Ectodermal cell (in vitro differentiated cells): ENCODE measurements around the gene ROBO3.

Source experiments
- H3K27ac ChIP-seq: 2 replicates; pipeline ENCODE4 v1.7.0; 2013; ENCODE audit warnings: mild to moderate bottlenecking, low read depth, low read length; ENCODE audit not compliant: insufficient read depth, poor library complexity, severe bottlenecking
- H3K27me3 ChIP-seq: 2 replicates; pipeline ENCODE4 v1.7.0; 2013; ENCODE audit warnings: mild to moderate bottlenecking, low read length; ENCODE audit not compliant: insufficient read depth, control insufficient read depth, poor library complexity, severe bottlenecking
- H3K36me3 ChIP-seq: one replicate; pipeline ENCODE4 v1.7.0; 2013; ENCODE audit warnings: low read length; ENCODE audit not compliant: control insufficient read depth, insufficient read depth
- H3K4me1 ChIP-seq: one replicate; pipeline ENCODE4 v1.7.0; 2013; ENCODE audit warnings: low read length; ENCODE audit not compliant: control insufficient read depth, insufficient read depth
- H3K4me3 ChIP-seq: 2 replicates; pipeline ENCODE4 v1.7.0; 2013; ENCODE audit warnings: low read depth, low read length, control low read depth; ENCODE audit not compliant: insufficient read depth
- H3K9me3 ChIP-seq: 2 replicates; pipeline ENCODE4 v1.7.0; 2013; ENCODE audit warnings: mild to moderate bottlenecking, low read length, moderate library complexity; ENCODE audit not compliant: control insufficient read depth
- WGBS, 2 experiments: methylation state at CpG; one replicate each; pipeline ENCODE4 v1.1.7; 2013; ENCODE audit warnings: missing lambda C conversion rate in 2 of 2; 5-methylcytosine and 5-hydroxymethylcytosine counted together

Gene ROBO3

GRCh38 chr11:124890683-124891372, 25.6 kb downstream of the ROBO3 start:
- Histone ChIP-seq H3K36me3 (no peaks in the 10 kb centered on the region), H3K9me3 (no peaks in the 10 kb centered on the region), H3K4me3 (no peak overlapping the region), H3K27ac (no peak overlapping the region), H3K27me3 (no peaks in the 10 kb centered on the region), H3K4me1 (no peaks in the 10 kb centered on the region)
- WGBS, 2 experiments, result 87 to 89% methylated on average over 9 of the region's 9 CpGs

- no peak overlapping the region for H3K27ac ChIP-seq
- 70 to 72% methylated on average over 12 of the region's 12 CpGs for whole genome bisulfite sequencing, 2 experiments
- H3K4me1 ChIP-seq, result no peaks in the 10 kb centered on the region
- H3K9me3 ChIP-seq, result no peaks in the 10 kb centered on the region
- no peaks in the 10 kb centered on the region for H3K36me3 ChIP-seq
- no peak overlapping the region for H3K4me3 ChIP-seq
- no peaks in the 10 kb centered on the region for H3K27me3 ChIP-seq
These were observed 26.2 kb downstream of the ROBO3 start for GRCh38 chr11:124891373-124891861.

GRCh38 chr11:124892146-124892545, 26.9 kb downstream of the ROBO3 start:
- Histone ChIP-seq H3K27ac (no peak overlapping the region), H3K4me1 (no peaks in the 10 kb centered on the region), H3K9me3 (no peaks in the 10 kb centered on the region), H3K4me3 (no peak overlapping the region), H3K27me3 (no peaks in the 10 kb centered on the region), H3K36me3 (no peaks in the 10 kb centered on the region)
- 90 to 99% methylated on average over 2 of the region's 2 CpGs for WGBS, 2 experiments

GRCh38 chr11:124892750-124893454, 27.7 kb downstream of the ROBO3 start:
- no peaks in the 10 kb centered on the region for H3K9me3 ChIP-seq
- H3K27me3 ChIP-seq, result no peaks in the 10 kb centered on the region
- H3K4me1 ChIP-seq, result peaks cover 5% of the 10 kb centered on the region
- H3K4me3 ChIP-seq, result no peak overlapping the region
- 93 to 94% methylated on average over 9 of the region's 9 CpGs for WGBS, 2 experiments
- H3K27ac ChIP-seq, result no peak overlapping the region
- H3K36me3 ChIP-seq, result no peaks in the 10 kb centered on the region

GRCh38 chr11:124893781-124894401, 28.7 kb downstream of the ROBO3 start:
- Histone ChIP-seq H3K36me3 (no peaks in the 10 kb centered on the region), H3K27me3 (no peaks in the 10 kb centered on the region), H3K4me3 (no peak overlapping the region), H3K4me1 (peaks cover 8% of the 10 kb centered on the region), H3K9me3 (no peaks in the 10 kb centered on the region), H3K27ac (no peak overlapping the region)
- WGBS, 2 experiments, result 93 to 94% methylated on average over 14 of the region's 14 CpGs

- Histone ChIP-seq H3K36me3 (no peaks in the 10 kb centered on the region), H3K27ac (no peak overlapping the region), H3K4me3 (no peak overlapping the region), H3K27me3 (no peaks in the 10 kb centered on the region), H3K4me1 (peaks cover 10% of the 10 kb centered on the region), H3K9me3 (no peaks in the 10 kb centered on the region)
- WGBS, 2 experiments, result 86 to 89% methylated on average over 4 of the region's 4 CpGs
These were observed 29.6 kb downstream of the ROBO3 start for GRCh38 chr11:124894606-124895430.

- H3K4me3 ChIP-seq, result no peak overlapping the region
- no peaks in the 10 kb centered on the region for H3K27me3 ChIP-seq
- no peak overlapping the region for H3K27ac ChIP-seq
- H3K4me1 ChIP-seq, result peaks cover 10% of the 10 kb centered on the region
- H3K36me3 ChIP-seq, result no peaks in the 10 kb centered on the region
- H3K9me3 ChIP-seq, result no peaks in the 10 kb centered on the region
- 92% methylated on average over 20 of the region's 20 CpGs for WGBS, 2 experiments
These were observed 30.3 kb downstream of the ROBO3 start for GRCh38 chr11:124895471-124895971.

GRCh38 chr11:124896071-124896750, 31.0 kb downstream of the ROBO3 start:
- Histone ChIP-seq H3K4me1 (peaks cover 10% of the 10 kb centered on the region), H3K27me3 (no peaks in the 10 kb centered on the region), H3K4me3 (no peak overlapping the region), H3K9me3 (no peaks in the 10 kb centered on the region), H3K36me3 (no peaks in the 10 kb centered on the region), H3K27ac (no peak overlapping the region)
- WGBS, 2 experiments, result 88 to 91% methylated on average over 16 of the region's 16 CpGs

GRCh38 chr11:124896821-124897391, 31.7 kb downstream of the ROBO3 start:
- Histone ChIP-seq H3K4me1 (peaks cover 10% of the 10 kb centered on the region), H3K36me3 (no peaks in the 10 kb centered on the region), H3K9me3 (no peaks in the 10 kb centered on the region), H3K27ac (no peak overlapping the region), H3K4me3 (no peak overlapping the region), H3K27me3 (no peaks in the 10 kb centered on the region)
- WGBS, 2 experiments, result 93 to 96% methylated on average over 9 of the region's 9 CpGs
